ENCODE results near the gene BEAN1. TPM values are rescaled to one million over a fixed set of nuclear protein-coding genes. Genes with fewer than 3 reads are reported as not detected.

The BEAN1 gene
- total RNA-seq, 1 experiment from 2014 or later = 0.24 TPM

DNA sequence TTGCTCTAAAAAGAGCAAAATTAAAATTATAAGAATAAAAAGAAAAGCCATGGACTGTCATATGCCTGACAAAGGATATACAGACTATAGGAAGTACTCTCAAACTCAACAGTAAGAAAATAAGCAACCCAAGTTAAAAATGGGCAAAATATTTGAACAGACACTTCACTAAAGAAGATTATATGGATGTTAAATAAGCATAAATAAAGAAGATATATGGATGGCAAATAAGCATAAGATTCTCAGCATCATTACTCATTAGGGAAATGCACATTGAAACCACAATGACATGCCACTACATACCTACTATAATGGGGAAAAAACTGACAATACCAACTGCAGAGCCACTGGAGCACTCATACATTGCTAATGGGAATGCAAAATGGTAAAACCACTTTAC lies 14.9 kb upstream of the BEAN1 start:
- peaks cover 23% of the 10 kb centered on the region for H3K27me3 Mint-ChIP-seq (ENCODE audit: low read depth)

More for the DNA sequence above, 14.9 kb upstream of the BEAN1 start:
- Histone ChIP-seq H2BK5ac (ENCODE audit: insufficient read length, low read length) (no peak overlapping the region), H3K79me1 (ENCODE audit: insufficient read depth, low read depth, low read length, poor library complexity, severe bottlenecking) (no peaks in the 10 kb centered on the region), H3K4ac (ENCODE audit: low read depth, low read length) (no peak overlapping the region), H2AK5ac (ENCODE audit: insufficient read length, low read length) (no peak overlapping the region), H4K8ac (replicated peaks; ENCODE audit: insufficient read length, low read depth, low read length) (no peak overlapping the region), H3K9me3 (ENCODE audit: control insufficient read depth, low read depth, low read length) (no peaks in the 10 kb centered on the region), H2AFZ (ENCODE audit: low read length) (no peak overlapping the region), H3K27ac (ENCODE audit: insufficient read length, low read depth, low read length) (no peak overlapping the region), H3K18ac (ENCODE audit: insufficient read length, low read depth, low read length) (no peak overlapping the region), H3K56ac (ENCODE audit: insufficient read length, low read depth, low read length) (no peak overlapping the region), H4K91ac (ENCODE audit: insufficient read length, low read depth, low read length) (no peak overlapping the region), H3K79me2 (ENCODE audit: insufficient read depth, low read length) (no peaks in the 10 kb centered on the region), H3K14ac (ENCODE audit: insufficient read depth, low read length) (no peak overlapping the region), H3T11ph (ENCODE audit: low read length) (no peak overlapping the region), H3K27me3 (ENCODE audit: insufficient read depth, low read length) (no peaks in the 10 kb centered on the region), H2BK12ac (ENCODE audit: insufficient read length, low read depth, low read length) (no peak overlapping the region), H3K4me2 (ENCODE audit: insufficient read depth, insufficient read length, low read length) (no peak overlapping the region), H2BK120ac (ENCODE audit: low read depth, low read length, poor library complexity, severe bottlenecking) (no peak overlapping the region), H3K23ac (ENCODE audit: insufficient read length, low read depth, low read length) (no peak overlapping the region), H3K23me2 (ENCODE audit: insufficient read length, low read depth, low read length, poor library complexity, severe bottlenecking) (no peaks in the 10 kb centered on the region), H3K4me1 (ENCODE audit: insufficient read depth, low read length) (peaks cover under 1% of the 10 kb centered on the region; the same call in 1 of the 2 replicates), H2BK20ac (ENCODE audit: low read depth, low read length, poor library complexity, severe bottlenecking) (no peak overlapping the region), H2BK15ac (ENCODE audit: low read depth, low read length) (no peak overlapping the region), H4K5ac (ENCODE audit: insufficient read length, low read depth, low read length) (no peak overlapping the region), H3K9ac (ENCODE audit: extremely low read depth, insufficient read length, low read length) (no peak overlapping the region), H4K20me1 (ENCODE audit: control insufficient read depth, insufficient read depth, insufficient read length) (no peaks in the 10 kb centered on the region)
- H3K4me3 Mint-ChIP-seq = no peak overlapping the region
- no peak overlapping the region for H3K27ac Mint-ChIP-seq
- no peak for DNase-seq
- H3K36me3 Mint-ChIP-seq (ENCODE audit: insufficient read depth in 1 of 3, low read depth in 3 of 3) = peaks cover 2 to 6% (median 4%) of the 10 kb centered on the region in 3 experiments; a peak in 5 of 7 replicates
- H3K4me1 Mint-ChIP-seq = peaks cover 4 to 6% of the 10 kb centered on the region in 2 experiments
- H3K9me3 Mint-ChIP-seq = peaks cover 7 to 12% of the 10 kb centered on the region in 2 experiments
- TF ChIP-seq, protein P1, sequence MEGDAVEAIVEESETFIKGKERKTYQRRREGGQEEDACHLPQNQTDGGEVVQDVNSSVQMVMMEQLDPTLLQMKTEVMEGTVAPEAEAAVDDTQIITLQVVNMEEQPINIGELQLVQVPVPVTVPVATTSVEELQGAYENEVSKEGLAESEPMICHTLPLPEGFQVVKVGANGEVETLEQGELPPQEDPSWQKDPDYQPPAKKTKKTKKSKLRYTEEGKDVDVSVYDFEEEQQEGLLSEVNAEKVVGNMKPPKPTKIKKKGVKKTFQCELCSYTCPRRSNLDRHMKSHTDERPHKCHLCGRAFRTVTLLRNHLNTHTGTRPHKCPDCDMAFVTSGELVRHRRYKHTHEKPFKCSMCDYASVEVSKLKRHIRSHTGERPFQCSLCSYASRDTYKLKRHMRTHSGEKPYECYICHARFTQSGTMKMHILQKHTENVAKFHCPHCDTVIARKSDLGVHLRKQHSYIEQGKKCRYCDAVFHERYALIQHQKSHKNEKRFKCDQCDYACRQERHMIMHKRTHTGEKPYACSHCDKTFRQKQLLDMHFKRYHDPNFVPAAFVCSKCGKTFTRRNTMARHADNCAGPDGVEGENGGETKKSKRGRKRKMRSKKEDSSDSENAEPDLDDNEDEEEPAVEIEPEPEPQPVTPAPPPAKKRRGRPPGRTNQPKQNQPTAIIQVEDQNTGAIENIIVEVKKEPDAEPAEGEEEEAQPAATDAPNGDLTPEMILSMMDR (conservative IDR thresholded peaks at IDR 0.05) = no peak
